ENCODE data around the gene HEBP1.

HEBP1 gene

GRCh38 chr12:12973019-12973418, 27.0 kb downstream of the HEBP1 start:
- no peak for DNase-seq
- TF ChIP-seq POLR2A (IDR thresholded peaks at IDR 0.05; ENCODE audit: low read length) = no peak
- no peak for TF ChIP-seq GATA1 (IDR thresholded peaks at IDR 0.05; ENCODE audit: low read depth, low read length)

- no peak for DNase-seq
- TF ChIP-seq POLR2A (IDR thresholded peaks at IDR 0.05; ENCODE audit: low read length) (no peak), GATA1 (IDR thresholded peaks at IDR 0.05; ENCODE audit: low read depth, low read length) (no peak)
These were observed 34.2 kb downstream of the HEBP1 start for GRCh38 chr12:12965836-12966235.

GRCh38 chr12:12964255-12964654, 35.8 kb downstream of the HEBP1 start:
- TF ChIP-seq POLR2A (IDR thresholded peaks at IDR 0.05; ENCODE audit: low read length) = no peak
- no peak for TF ChIP-seq GATA1 (IDR thresholded peaks at IDR 0.05; ENCODE audit: low read depth, low read length)

GRCh38 chr12:12960639-12961209, 39.3 kb downstream of the HEBP1 start:
- no peak for DNase-seq
- TF ChIP-seq POLR2A (IDR thresholded peaks at IDR 0.05; ENCODE audit: low read length) (no peak), GATA1 (IDR thresholded peaks at IDR 0.05; ENCODE audit: low read depth, low read length) (no peak)

More at GRCh38 chr12:12964255-12964654, 35.8 kb downstream of the HEBP1 start:
- DNase-seq = no peak

GRCh38 chr12:12958886-12959285, 41.2 kb downstream of the HEBP1 start:
- TF ChIP-seq POLR2A (IDR thresholded peaks at IDR 0.05; ENCODE audit: low read length) (no peak), GATA1 (IDR thresholded peaks at IDR 0.05; ENCODE audit: low read depth, low read length) (no peak)
- DNase-seq = peak in 1 of 2 experiments; percentile 14

- TF ChIP-seq POLR2A (IDR thresholded peaks at IDR 0.05; ENCODE audit: low read length) (no peak), GATA1 (IDR thresholded peaks at IDR 0.05; ENCODE audit: low read depth, low read length) (no peak)
These were observed 45.0 kb downstream of the HEBP1 start for GRCh38 chr12:12954878-12955625.

GRCh38 chr12:12954356-12954755, 45.7 kb downstream of the HEBP1 start:
- TF ChIP-seq POLR2A (IDR thresholded peaks at IDR 0.05; ENCODE audit: low read length) (no peak), GATA1 (IDR thresholded peaks at IDR 0.05; ENCODE audit: low read depth, low read length) (no peak)
- DNase-seq = no peak

More at GRCh38 chr12:12954878-12955625, 45.0 kb downstream of the HEBP1 start:
- DNase-seq = no peak

- TF ChIP-seq POLR2A (IDR thresholded peaks at IDR 0.05; ENCODE audit: low read length) = no peak
- DNase-seq = no peak
These were observed 48.0 kb downstream of the HEBP1 start, which contains the start of gene GPRC5D for GRCh38 chr12:12952036-12952435. TSS of gene GPRC5D (minus strand) at chr12:12952170. CDS start at chr12:12950384, 1,786 bp downstream.

- no peak for DNase-seq
- no peak for TF ChIP-seq POLR2A (IDR thresholded peaks at IDR 0.05; ENCODE audit: low read length)
- no peak for TF ChIP-seq GATA1 (IDR thresholded peaks at IDR 0.05; ENCODE audit: low read depth, low read length)
These were observed 48.6 kb downstream of the HEBP1 start for GRCh38 chr12:12951504-12951903.

- no peak for DNase-seq
- TF ChIP-seq GATA1 (IDR thresholded peaks at IDR 0.05; ENCODE audit: low read depth, low read length) = no peak
- no peak for TF ChIP-seq POLR2A (IDR thresholded peaks at IDR 0.05; ENCODE audit: low read length)
These were observed 52.2 kb downstream of the HEBP1 start for GRCh38 chr12:12947902-12948301.

GRCh38 chr12:12946686-12947355, 53.2 kb downstream of the HEBP1 start:
- no peak for TF ChIP-seq GATA1 (IDR thresholded peaks at IDR 0.05; ENCODE audit: low read depth, low read length)
- TF ChIP-seq POLR2A (IDR thresholded peaks at IDR 0.05; ENCODE audit: low read length) = no peak
- DNase-seq = no peak

GRCh38 chr12:12945591-12945990, 54.5 kb downstream of the HEBP1 start:
- TF ChIP-seq GATA1 (IDR thresholded peaks at IDR 0.05; ENCODE audit: low read depth, low read length) = no peak
- no peak for TF ChIP-seq POLR2A (IDR thresholded peaks at IDR 0.05; ENCODE audit: low read length)

GRCh38 chr12:12943586-12944260, 56.3 kb downstream of the HEBP1 start:
- no peak for DNase-seq
- TF ChIP-seq GATA1 (IDR thresholded peaks at IDR 0.05; ENCODE audit: low read depth, low read length) (no peak), POLR2A (IDR thresholded peaks at IDR 0.05; ENCODE audit: low read length) (no peak)

More at GRCh38 chr12:12945591-12945990, 54.5 kb downstream of the HEBP1 start:
- no peak for DNase-seq

Measured in erythroblast (primary cell).